Activated naive CD8-positive, alpha-beta T cell treated with anti-CD3 and anti-CD28 coated beads, Interleukin-2, amount 10 ng/mL, durations not matched to agents 7 days and 5 days (primary cell): ENCODE measurements around the gene MAP2K2. TPM values are rescaled to one million over a fixed set of nuclear protein-coding genes. Genes with fewer than 3 reads are reported as not detected.
A peak's percentile ranks its signal among the peaks of the same experiment; 100 is the strongest.

ENCODE experiments used
- ATAC-seq: fragments of 150-1000 bp; cut with Tn5 transposase; one replicate; pipeline ENCODE4 v1.10.0; 2021; ENCODE audit warnings: low read depth, moderate library complexity
- POLR2A ChIA-PET: fragments of 350-600 bp; sonication (Branson Sonifier 250); formaldehyde crosslinking; loops from one replicate; lab custom pipeline; 2021; ENCODE audit warnings: antibody characterized with exemption; lab: Charles Lee
- DNase-seq: peaks from one replicate; pipeline ENCODE4 v3.0.0; 2021
- H3K27ac Mint-ChIP-seq: one replicate; pipeline ENCODE4 v1.8.0; 2022; ENCODE audit warnings: mild to moderate bottlenecking, mixed read lengths
- H3K27me3 Mint-ChIP-seq: one replicate; pipeline ENCODE4 v1.8.0; 2022; ENCODE audit warnings: mild to moderate bottlenecking, moderate library complexity, mixed read lengths
- H3K36me3 Mint-ChIP-seq: one replicate; pipeline ENCODE4 v1.8.0; 2021; ENCODE audit warnings: mild to moderate bottlenecking, mixed read lengths
- H3K4me1 Mint-ChIP-seq: one replicate; pipeline ENCODE4 v1.8.0; 2021; ENCODE audit warnings: mixed read lengths
- H3K4me3 Mint-ChIP-seq: one replicate; pipeline ENCODE4 v1.8.0; 2022; ENCODE audit warnings: mild to moderate bottlenecking, moderate library complexity, mixed read lengths
- H3K9me3 Mint-ChIP-seq: one replicate; pipeline ENCODE4 v1.8.0; 2021; ENCODE audit warnings: mixed read lengths
- total RNA-seq, 2 experiments: library from RNA; stranded (reverse); gene quantifications; one replicate each; pipeline ENCODE4 v1.2.3, GENCODE V29; 2021

MAP2K2 gene
- total RNA-seq, 2 experiments from 2014 or later = 210 to 211 TPM

- H3K9me3 Mint-ChIP-seq = no peaks in the 10 kb centered on the region
- DNase-seq (no peak), ATAC-seq (no peak)
- peaks cover 9% of the 10 kb centered on the region for H3K36me3 Mint-ChIP-seq
- no peak overlapping the region for H3K27ac Mint-ChIP-seq
- POLR2A ChIA-PET = interaction anchor here (0.5 to 0.6 kb wide), 2 partner anchors 37 to 44 kb away, joined by 5 to 8 read pairs; partner anchors contain the start of gene PIAS4
- H3K4me3 Mint-ChIP-seq = no peak overlapping the region
- H3K4me1 Mint-ChIP-seq = peaks cover 3% of the 10 kb centered on the region
- H3K27me3 Mint-ChIP-seq = no peaks in the 10 kb centered on the region
These were observed 78.9 kb downstream of the MAP2K2 start for GRCh38 chr19:4044990-4045465.

DNA sequence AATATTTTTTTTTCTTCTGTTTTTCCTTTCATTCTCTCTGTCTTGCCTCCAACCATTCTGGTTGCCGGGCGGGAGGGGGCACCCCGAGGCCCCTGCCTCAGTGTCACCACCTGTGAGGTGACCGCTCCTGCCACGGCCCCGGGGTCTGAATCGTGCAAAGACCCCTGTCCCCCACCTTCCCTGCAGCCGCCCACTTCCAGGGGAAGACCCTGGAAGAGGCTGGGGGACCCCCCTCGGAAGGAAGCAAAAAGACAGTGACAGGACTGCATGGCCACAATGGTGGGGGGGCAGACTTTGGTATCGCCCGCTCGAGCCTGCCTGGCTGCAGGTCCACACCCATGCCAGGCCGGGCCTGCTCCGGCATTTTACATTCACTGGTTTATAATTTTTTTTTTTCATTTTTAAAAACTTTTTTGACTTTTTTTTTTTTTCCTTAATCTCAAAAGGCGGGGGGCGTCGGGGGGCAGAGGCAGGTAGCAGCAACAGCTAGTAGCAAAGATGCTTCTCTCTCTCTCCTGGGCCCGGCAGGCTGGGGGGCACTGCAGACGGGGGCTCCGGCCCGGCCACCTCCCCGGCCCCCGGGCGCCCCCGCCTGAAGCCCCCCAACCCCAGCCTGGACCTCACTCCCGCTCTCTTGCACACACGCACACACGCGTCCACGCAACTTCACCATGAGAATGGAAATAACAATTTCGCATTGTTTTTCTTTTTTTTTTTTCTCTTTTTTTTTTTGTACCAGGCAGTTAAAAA is 79.8 kb downstream of the MAP2K2 start:
- Mint-ChIP-seq H3K27me3 (no peaks in the 10 kb centered on the region), H3K4me3 (no peak overlapping the region), H3K36me3 (peaks cover 6% of the 10 kb centered on the region), H3K9me3 (no peaks in the 10 kb centered on the region), H3K4me1 (no peaks in the 10 kb centered on the region), H3K27ac (no peak overlapping the region)
- ATAC-seq (no peak), DNase-seq (no peak)
- POLR2A ChIA-PET = no interaction called here

GRCh38 chr19:4043401-4043800 is 80.5 kb downstream of the MAP2K2 start:
- Mint-ChIP-seq H3K4me3 (no peak overlapping the region), H3K36me3 (peaks cover 6% of the 10 kb centered on the region), H3K27me3 (no peaks in the 10 kb centered on the region), H3K9me3 (no peaks in the 10 kb centered on the region), H3K27ac (no peak overlapping the region), H3K4me1 (no peaks in the 10 kb centered on the region)
- no peak for DNase-seq
- no peak for ATAC-seq
- POLR2A ChIA-PET = no interaction called here

- DNase-seq (no peak), ATAC-seq (no peak)
- no peak overlapping the region for H3K27ac Mint-ChIP-seq
- POLR2A ChIA-PET = no interaction called here
- peaks cover 8% of the 10 kb centered on the region for H3K36me3 Mint-ChIP-seq
- H3K9me3 Mint-ChIP-seq = no peaks in the 10 kb centered on the region
- no peak overlapping the region for H3K4me3 Mint-ChIP-seq
- H3K4me1 Mint-ChIP-seq = no peaks in the 10 kb centered on the region
- no peaks in the 10 kb centered on the region for H3K27me3 Mint-ChIP-seq
These were observed 81.2 kb downstream of the MAP2K2 start for GRCh38 chr19:4042731-4043082.

DNA sequence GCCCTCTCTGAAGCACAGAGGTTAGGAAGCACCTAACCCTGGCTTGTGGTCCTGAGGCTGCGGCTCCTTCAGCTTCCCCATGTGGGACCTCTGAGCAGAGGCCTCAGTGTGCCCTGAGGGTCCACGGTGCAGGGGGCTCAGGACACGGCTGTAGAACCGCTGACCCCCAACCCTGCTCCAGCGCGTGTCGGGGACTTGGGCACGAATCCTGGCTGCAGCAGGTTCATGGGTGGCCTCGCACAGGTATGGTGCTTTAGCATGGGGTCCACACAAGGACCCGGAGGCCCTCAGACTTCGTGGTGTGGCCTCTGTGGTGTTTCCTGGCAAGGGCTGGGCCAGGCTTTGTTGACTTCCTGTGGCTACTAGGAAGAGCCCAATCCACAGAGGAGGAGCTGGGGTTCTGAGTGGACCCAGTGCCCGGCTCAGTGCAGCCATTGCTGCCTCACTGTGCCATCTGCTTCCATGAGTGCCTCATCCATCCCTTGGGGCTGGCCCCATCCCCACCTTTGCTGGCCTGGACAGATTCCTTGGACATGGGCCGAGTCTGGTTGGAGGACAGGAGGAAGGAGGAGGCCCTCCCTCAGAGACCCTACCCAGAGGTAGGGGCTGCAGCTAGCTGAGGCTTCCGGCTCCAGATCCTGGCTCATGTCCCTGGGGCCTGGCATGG is 81.7 kb downstream of the MAP2K2 start:
- Mint-ChIP-seq H3K4me1 (no peaks in the 10 kb centered on the region), H3K27me3 (no peaks in the 10 kb centered on the region), H3K9me3 (no peaks in the 10 kb centered on the region), H3K4me3 (no peak overlapping the region), H3K36me3 (peaks cover 8% of the 10 kb centered on the region), H3K27ac (no peak overlapping the region)
- POLR2A ChIA-PET = no interaction called here
- DNase-seq = no peak
- ATAC-seq = peak; percentile 11

Other genes with a start within 250 kb of the MAP2K2 start
- gene ATCAY, start 243.4 kb downstream of the MAP2K2 start, total RNA-seq = not detected
- gene NMRK2, start 191.1 kb downstream of the MAP2K2 start, total RNA-seq = not detected
- 10 to 100 TPM; 44.8 to 49.8 TPM for gene DAPK3, start 153.0 kb downstream of the MAP2K2 start, total RNA-seq
- gene EEF2, start 138.7 kb downstream of the MAP2K2 start, total RNA-seq = 1,000 to 10,000 TPM; 1,510 to 1,513 TPM
- gene PIAS4, start 116.4 kb downstream of the MAP2K2 start, total RNA-seq = 10 to 100 TPM; 32.1 to 38.3 TPM
- 10 to 100 TPM; 60.6 to 61.5 TPM for gene ZBTB7A, start 57.2 kb downstream of the MAP2K2 start, total RNA-seq
- gene CREB3L3, start 29.5 kb upstream of the MAP2K2 start, total RNA-seq = not detected
- 10 to 100 TPM; 30.1 to 37.5 TPM for gene SIRT6, start 58.4 kb upstream of the MAP2K2 start, total RNA-seq
- gene ANKRD24, start 58.6 kb upstream of the MAP2K2 start, total RNA-seq = 1 to 10 TPM; 1.5 to 1.7 TPM
- gene EBI3, start 105.4 kb upstream of the MAP2K2 start, total RNA-seq = under 1 TPM; 0.33 to 0.34 TPM
- gene YJU2, start 123.0 kb upstream of the MAP2K2 start, total RNA-seq = 10 to 100 TPM; 27.9 to 29.0 TPM
- gene SHD, start 155.1 kb upstream of the MAP2K2 start, total RNA-seq = not detected
- 10 to 100 TPM; 49.3 to 50.5 TPM for gene TMIGD2, start 178.3 kb upstream of the MAP2K2 start, total RNA-seq
- 10 to 100 TPM; 20.8 to 21.8 TPM for gene FSD1, start 180.5 kb upstream of the MAP2K2 start, total RNA-seq
- gene STAP2, start 214.7 kb upstream of the MAP2K2 start, total RNA-seq = 1 to 10 TPM; 8.4 to 8.8 TPM
- gene MPND, start 219.4 kb upstream of the MAP2K2 start, total RNA-seq = 10 to 100 TPM; 23.7 to 26.2 TPM